CD14-positive monocyte (primary cell): ENCODE data around the gene CCNB1. TPM values are rescaled to one million over a fixed set of nuclear protein-coding genes. Genes with fewer than 3 reads are reported as not detected.
"Not testable (repeated sequence)": the region's sequence is repeated elsewhere in the genome, so short reads cannot be mapped to it uniquely, and the experiment has no call there.

Experiments
- DNase-seq, 3 donors: peaks; one replicate each; pipeline ENCODE4 v3.0.0-alpha.2; 2011 to 2022
- H2AFZ ChIP-seq: 2 replicates; pipeline ENCODE4 v1.6.0; 2012; ENCODE audit warnings: mild to moderate bottlenecking, low read depth, low read length, inconsistent platforms; ENCODE audit not compliant: insufficient read depth, poor library complexity, severe bottlenecking
- H3K27ac ChIP-seq, 2 donors: 1 replicate in 1 of 2; 2 replicates in 1 of 2; pipeline ENCODE4 v1.5.1; 2012 to 2013; ENCODE audit warnings: low read length in 2 of 2, control low read depth in 1 of 2, inconsistent platforms in 1 of 2, low read depth in 1 of 2, mild to moderate bottlenecking in 1 of 2
- H3K27me3 ChIP-seq, 2 donors: one replicate each; pipeline versions ENCODE4 v1.6.0 to v1.6.1; 2011 to 2013; ENCODE audit warnings: low read length in 2 of 2; ENCODE audit not compliant: control insufficient read depth in 2 of 2, insufficient read depth in 2 of 2
- H3K36me3 ChIP-seq, 2 donors: replicated peaks in 1 of 2; 1 replicate in 1 of 2; 2 replicates in 1 of 2; pipeline versions ENCODE4 v1.5.1 to v1.6.1; 2012 to 2013; ENCODE audit warnings: low read length in 2 of 2, control low read depth in 1 of 2, inconsistent platforms in 1 of 2, mild to moderate bottlenecking in 1 of 2; ENCODE audit not compliant: insufficient read depth in 2 of 2, control insufficient read depth in 1 of 2
- H3K4me1 ChIP-seq, 2 donors: 1 replicate in 1 of 2; 2 replicates in 1 of 2; pipeline versions ENCODE4 v1.5.1 to v1.6.1; 2012 to 2013; ENCODE audit warnings: low read length in 2 of 2, control low read depth in 1 of 2, inconsistent platforms in 1 of 2, mild to moderate bottlenecking in 1 of 2, moderate library complexity in 1 of 2; ENCODE audit not compliant: insufficient read depth in 2 of 2, control insufficient read depth in 1 of 2
- H3K4me2 ChIP-seq: replicated peaks from 2 replicates; pipeline ENCODE3; 2012; ENCODE audit warnings: low read length, moderate library complexity, mild to moderate bottlenecking; ENCODE audit not compliant: poor library complexity, severe bottlenecking; ENCODE audit errors: extremely low read depth
- H3K4me3 ChIP-seq, 3 experiments: fragments of 200-600 bp in 1 of 3; sonication (generic) in 1 of 3; replicated peaks in 1 of 3; 1 replicate in 2 of 3; 2 replicates in 1 of 3; pipeline ENCODE4 v1.5.1; 2011 to 2013; ENCODE audit warnings: low read length in 3 of 3, mild to moderate bottlenecking in 3 of 3, control low read depth in 2 of 3, low read depth in 2 of 3, inconsistent platforms in 1 of 3, moderate library complexity in 1 of 3
- H3K79me2 ChIP-seq: 2 replicates; pipeline ENCODE4 v1.6.0; 2012; ENCODE audit warnings: mild to moderate bottlenecking, control low read depth, inconsistent platforms, low read length, moderate library complexity; ENCODE audit not compliant: insufficient read depth
- H3K9ac ChIP-seq: 2 replicates; pipeline ENCODE4 v1.6.0; 2017; ENCODE audit warnings: low read length, mild to moderate bottlenecking; ENCODE audit not compliant: insufficient read depth, poor library complexity, severe bottlenecking
- H3K9me3 ChIP-seq, 2 donors: replicated peaks in 1 of 2; 1 replicate in 1 of 2; 2 replicates in 1 of 2; pipeline versions ENCODE4 v1.5.1 to v1.6.1; 2012 to 2013; ENCODE audit warnings: low read length in 2 of 2, control low read depth in 1 of 2; ENCODE audit not compliant: control insufficient read depth in 1 of 2, insufficient read depth in 1 of 2
- H4K20me1 ChIP-seq: 2 replicates; pipeline ENCODE4 v1.6.0; 2012; ENCODE audit warnings: mild to moderate bottlenecking, low read length, control low read depth, moderate library complexity; ENCODE audit not compliant: insufficient read depth
- H3K27ac Mint-ChIP-seq, 7 donors: one replicate each; pipeline ENCODE4 v1.8.0; 2020; ENCODE audit warnings: mild to moderate bottlenecking in 7 of 7, mixed read lengths in 7 of 7, moderate library complexity in 6 of 7, inconsistent platforms in 2 of 7
- H3K27me3 Mint-ChIP-seq, 3 donors: one replicate each; pipeline ENCODE4 v1.8.0; 2021 to 2022; ENCODE audit warnings: low read depth in 3 of 3, mild to moderate bottlenecking in 3 of 3, mixed read lengths in 3 of 3, moderate library complexity in 3 of 3, inconsistent platforms in 1 of 3
- H3K36me3 Mint-ChIP-seq, 2 donors: one replicate each; pipeline ENCODE4 v1.8.0; 2020; ENCODE audit warnings: mixed read lengths in 2 of 2, inconsistent platforms in 1 of 2, mild to moderate bottlenecking in 1 of 2
- H3K4me1 Mint-ChIP-seq: one replicate; pipeline ENCODE4 v1.8.0; 2020; ENCODE audit warnings: mild to moderate bottlenecking, mixed read lengths
- H3K4me3 Mint-ChIP-seq, 2 donors: one replicate each; pipeline ENCODE4 v1.8.0; 2020; ENCODE audit warnings: mild to moderate bottlenecking in 2 of 2, mixed read lengths in 2 of 2, moderate library complexity in 1 of 2
- H3K9me3 Mint-ChIP-seq, 7 donors: one replicate each; pipeline ENCODE4 v1.8.0; 2020 to 2022; ENCODE audit warnings: mixed read lengths in 7 of 7, mild to moderate bottlenecking in 6 of 7, moderate library complexity in 6 of 7, inconsistent platforms in 2 of 7
- CTCF ChIP-seq: fragments of 200-600 bp; IDR thresholded peaks from one replicate; pipeline ENCODE4 v1.8.0; 2022; ENCODE audit warnings: antibody characterized with exemption, mild to moderate bottlenecking
- WGBS: methylation state at CpG from one replicate; pipeline ENCODE4 v1.1.5; 2013; ENCODE audit warnings: missing lambda C conversion rate; ENCODE audit not compliant: insufficient coverage; 5-methylcytosine and 5-hydroxymethylcytosine counted together
- intact Hi-C, 2 donors: fragments of 100-400 bp; cut with micrococcal nuclease; formaldehyde crosslinking; loops; one replicate each; pipeline versions ENCODE4 v1.15.0 to v1.15.1; 2023
- polyA plus RNA-seq, 3 donors: library from polyadenylated mRNA; depleted of rRNA in 1 of 3; unstranded in 2 of 3; stranded (reverse) in 1 of 3; fragments of 300-500 nt in 2 of 3; fragments of >200 nt in 1 of 3; fragmentation: Illumina TruSeq in 2 of 3; gene quantifications; 1 replicate in 2 of 3; 2 replicates in 1 of 3; pipeline ENCODE4 v1.2.3, GENCODE V29; 2012 to 2021

CCNB1 gene
- polyA plus RNA-seq, 3 donors, result 0.64 to 2.6 (median 1.6) TPM

GRCh38 chr5:69134126-69134525, 32.8 kb upstream of the CCNB1 start:
- H3K27ac ChIP-seq, result no peak overlapping the region
- H3K79me2 ChIP-seq, result no peaks in the 10 kb centered on the region
- no peak overlapping the region for H2AFZ ChIP-seq
- no peak overlapping the region for H3K9ac ChIP-seq
- no peak overlapping the region for H3K4me3 Mint-ChIP-seq
- peaks cover 0 to 1% (median 0%) of the 10 kb centered on the region in 7 donors for H3K9me3 Mint-ChIP-seq
- no peak overlapping the region for H3K4me2 ChIP-seq
- no CpG with 5 or more reads among the region's 7 CpGs for WGBS
- H3K36me3 ChIP-seq, result peaks cover 17 to 30% of the 10 kb centered on the region in 2 donors
- H3K27me3 ChIP-seq, result no peaks in the 10 kb centered on the region
- no peak overlapping the region for H3K27ac Mint-ChIP-seq
- peaks cover 5% of the 10 kb centered on the region for H3K4me1 Mint-ChIP-seq
- H3K9me3 ChIP-seq, result no peaks in the 10 kb centered on the region
- H3K36me3 Mint-ChIP-seq, result peaks cover 20 to 21% of the 10 kb centered on the region in 2 donors
- no peak for TF ChIP-seq CTCF
- no peaks in the 10 kb centered on the region for H4K20me1 ChIP-seq
- intact Hi-C loops, result no loop called here
- no peaks in the 10 kb centered on the region for H3K27me3 Mint-ChIP-seq
- H3K4me1 ChIP-seq, result no peaks in the 10 kb centered on the region
- no peak for DNase-seq
- no peak overlapping the region for H3K4me3 ChIP-seq

GRCh38 chr5:69136293-69136692, 30.7 kb upstream of the CCNB1 start:
- no peak overlapping the region for H3K27ac ChIP-seq
- H3K9me3 ChIP-seq, result no peaks in the 10 kb centered on the region
- no peak for TF ChIP-seq CTCF
- no peak overlapping the region for H3K4me3 ChIP-seq
- H3K4me1 Mint-ChIP-seq, result peaks cover 5% of the 10 kb centered on the region
- peaks cover 12% of the 10 kb centered on the region in 2 donors for H3K36me3 Mint-ChIP-seq
- H3K4me2 ChIP-seq, result no peak overlapping the region
- H3K9ac ChIP-seq, result no peak overlapping the region
- H3K9me3 Mint-ChIP-seq, result peaks cover 2 to 10% (median 6%) of the 10 kb centered on the region in 7 donors
- no peaks in the 10 kb centered on the region for H4K20me1 ChIP-seq
- no peak overlapping the region for H3K4me3 Mint-ChIP-seq
- H2AFZ ChIP-seq, result no peak overlapping the region
- H3K27me3 ChIP-seq, result no peaks in the 10 kb centered on the region
- H3K27me3 Mint-ChIP-seq, result no peaks in the 10 kb centered on the region
- DNase-seq, result no peak
- H3K4me1 ChIP-seq, result no peaks in the 10 kb centered on the region
- H3K27ac Mint-ChIP-seq, result no peak overlapping the region
- peaks cover 0 to 10% of the 10 kb centered on the region in 2 donors for H3K36me3 ChIP-seq
- intact Hi-C loops, result no loop called here
- 0% methylated on average over 1 of the region's 3 CpGs for WGBS
- H3K79me2 ChIP-seq, result no peaks in the 10 kb centered on the region

- H3K36me3 Mint-ChIP-seq, result peaks cover 10 to 11% of the 10 kb centered on the region in 2 donors
Measured at GRCh38 chr5:69137208-69137607, 29.7 kb upstream of the CCNB1 start.

More at GRCh38 chr5:69137208-69137607, 29.7 kb upstream of the CCNB1 start:
- H2AFZ ChIP-seq, H3K9ac ChIP-seq, H4K20me1 ChIP-seq, H3K36me3 ChIP-seq, H3K27ac ChIP-seq, H3K4me3 Mint-ChIP-seq, H3K4me2 ChIP-seq, intact Hi-C loops, DNase-seq, H3K4me3 ChIP-seq, H3K4me1 Mint-ChIP-seq, H3K4me1 ChIP-seq, H3K27ac Mint-ChIP-seq, H3K79me2 ChIP-seq, H3K27me3 Mint-ChIP-seq, H3K9me3 ChIP-seq, H3K27me3 ChIP-seq: not testable (repeated sequence)
- WGBS, result no CpG with 5 or more reads among the region's 1 CpG
- H3K9me3 Mint-ChIP-seq, result peaks cover 2 to 11% (median 6%) of the 10 kb centered on the region in 7 donors
